Lung (tissue), 16 donors: ENCODE data around the gene ECT2. TPM values are rescaled to one million over a fixed set of nuclear protein-coding genes. Genes with fewer than 3 reads are reported as not detected.
A peak's percentile ranks its signal among the peaks of the same experiment; 100 is the strongest.

Experiments
- ATAC-seq: fragments of 200-7000 bp; cut with Tn5 transposase; one replicate; pipeline ENCODE4 v1.9.1; 2020; ENCODE audit warnings: moderate number of reproducible peaks; ENCODE audit not compliant: insufficient read depth, low FRiP score
- DNase-seq, 3 donors: peaks; one replicate each; pipeline ENCODE4 v3.0.0-alpha.2; 2013 to 2017
- H3K27ac ChIP-seq, 2 donors: one replicate each; pipeline ENCODE4 v1.5.1; 2013; ENCODE audit warnings: mild to moderate bottlenecking in 2 of 2, moderate library complexity in 2 of 2, control low read depth in 1 of 2, inconsistent platforms in 1 of 2, low read depth in 1 of 2, low read length in 1 of 2
- H3K27me3 ChIP-seq, 3 donors: one replicate each; pipeline ENCODE4 v1.5.1; 2013; ENCODE audit warnings: low read length in 2 of 3; ENCODE audit not compliant: control insufficient read depth in 3 of 3, insufficient read depth in 3 of 3
- H3K36me3 ChIP-seq, 4 donors: one replicate each; pipeline ENCODE4 v1.5.1; 2013; ENCODE audit warnings: low read length in 4 of 4, mild to moderate bottlenecking in 1 of 4, moderate library complexity in 1 of 4; ENCODE audit not compliant: control insufficient read depth in 4 of 4, insufficient read depth in 4 of 4
- H3K4me1 ChIP-seq, 5 donors: one replicate each; pipeline ENCODE4 v1.5.1; 2013; ENCODE audit warnings: low read length in 5 of 5, mild to moderate bottlenecking in 2 of 5, moderate library complexity in 1 of 5; ENCODE audit not compliant: control insufficient read depth in 5 of 5, insufficient read depth in 5 of 5
- H3K4me3 ChIP-seq: one replicate; pipeline ENCODE4 v1.5.1; 2013; ENCODE audit warnings: mild to moderate bottlenecking, control low read depth, moderate library complexity
- H3K9ac ChIP-seq, 2 donors: one replicate each; pipeline ENCODE4 v1.5.1; 2013; ENCODE audit warnings: low read length in 2 of 2, control low read depth in 1 of 2; ENCODE audit not compliant: insufficient read depth in 1 of 2
- H3K9me3 ChIP-seq, 4 donors: one replicate each; pipeline ENCODE4 v1.5.1; 2013; ENCODE audit warnings: low read length in 3 of 4, mild to moderate bottlenecking in 1 of 4, moderate library complexity in 1 of 4; ENCODE audit not compliant: control insufficient read depth in 4 of 4, insufficient read depth in 3 of 4
- WGBS, 2 donors: extraction: QIAGEN DNeasy Blood & Tissue Kit; methylation state at CpG; one replicate each; pipeline ENCODE4 v1.1.7; 2013; 5-methylcytosine and 5-hydroxymethylcytosine counted together
- long read RNA-seq, 5 donors: transcript quantifications; one replicate each; lab custom pipeline, GENCODE V29; 2026
- polyA plus RNA-seq, 2 donors: library from polyadenylated mRNA; stranded (reverse); fragments of 200-250 nt; gene quantifications; one replicate each; pipeline ENCODE4 v1.2.1, GENCODE V29; 2013
- total RNA-seq, 2 donors: library from RNA; depleted of rRNA in 1 of 2; stranded (reverse); fragments of >200 nt in 1 of 2; gene quantifications; one replicate each; pipeline ENCODE4 v1.2.1, GENCODE V29; 2014 to 2021
- TF ChIP-seq, protein P1 (sequence below): IDR thresholded peaks from 2 replicates; pipeline ENCODE4 v1.5.1; 2012; ENCODE audit warnings: mild to moderate bottlenecking; ENCODE audit errors: control extremely low read depth, extremely low read depth
- donor health status: control.
- donor health status: control.
- donor health status: Bipolar disorder and iron deficiency.
- donor health status: healthy.
- donor health status: DM: yes; HTN: yes; CAD: no.

The ECT2 gene, protein sequence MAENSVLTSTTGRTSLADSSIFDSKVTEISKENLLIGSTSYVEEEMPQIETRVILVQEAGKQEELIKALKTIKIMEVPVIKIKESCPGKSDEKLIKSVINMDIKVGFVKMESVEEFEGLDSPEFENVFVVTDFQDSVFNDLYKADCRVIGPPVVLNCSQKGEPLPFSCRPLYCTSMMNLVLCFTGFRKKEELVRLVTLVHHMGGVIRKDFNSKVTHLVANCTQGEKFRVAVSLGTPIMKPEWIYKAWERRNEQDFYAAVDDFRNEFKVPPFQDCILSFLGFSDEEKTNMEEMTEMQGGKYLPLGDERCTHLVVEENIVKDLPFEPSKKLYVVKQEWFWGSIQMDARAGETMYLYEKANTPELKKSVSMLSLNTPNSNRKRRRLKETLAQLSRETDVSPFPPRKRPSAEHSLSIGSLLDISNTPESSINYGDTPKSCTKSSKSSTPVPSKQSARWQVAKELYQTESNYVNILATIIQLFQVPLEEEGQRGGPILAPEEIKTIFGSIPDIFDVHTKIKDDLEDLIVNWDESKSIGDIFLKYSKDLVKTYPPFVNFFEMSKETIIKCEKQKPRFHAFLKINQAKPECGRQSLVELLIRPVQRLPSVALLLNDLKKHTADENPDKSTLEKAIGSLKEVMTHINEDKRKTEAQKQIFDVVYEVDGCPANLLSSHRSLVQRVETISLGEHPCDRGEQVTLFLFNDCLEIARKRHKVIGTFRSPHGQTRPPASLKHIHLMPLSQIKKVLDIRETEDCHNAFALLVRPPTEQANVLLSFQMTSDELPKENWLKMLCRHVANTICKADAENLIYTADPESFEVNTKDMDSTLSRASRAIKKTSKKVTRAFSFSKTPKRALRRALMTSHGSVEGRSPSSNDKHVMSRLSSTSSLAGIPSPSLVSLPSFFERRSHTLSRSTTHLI
- total RNA-seq (10 to 100 TPM; 10.9 to 19.5 TPM), polyA plus RNA-seq (1 to 10 TPM; 4.2 to 6.0 TPM)
- long read RNA-seq, donor 1, full-length matches to known transcripts, result 4 of 4 reads
- long read RNA-seq, donor 1, partial matches to known transcripts, result 0 of 4 reads
- long read RNA-seq, donor 1, other reads (novel, unspliced or antisense), result 0 of 4 reads
- long read RNA-seq, donor 2, partial matches to known transcripts, result 0 of 1 reads
- long read RNA-seq, donor 2, other reads (novel, unspliced or antisense), result 0 of 1 reads
- long read RNA-seq, donor 3, result 0 reads
- long read RNA-seq, donor 4, result 0 reads
- long read RNA-seq, donor 5, result 0 reads

- Histone ChIP-seq H3K36me3 (no peaks in the 10 kb centered on the region), H3K27ac (peak within 1 kb of the TSS; percentile 68 to 91), H3K27me3 (no peaks in the 10 kb centered on the region), H3K4me1 (peaks cover 0 to 13% (median 5%) of the 10 kb centered on the region in 5 donors), H3K9me3 (no peaks in the 10 kb centered on the region), H3K9ac (peak within 1 kb of the TSS; percentile 82 to 88), H3K4me3 (peak within 1 kb of the TSS; percentile 93)
- peak; percentile 98 to 100 (median 99) for DNase-seq
- ATAC-seq, result peak; percentile 98
- 0 to 1% methylated on average over 49 of the region's 49 CpGs for WGBS, 2 donors
- TF ChIP-seq, protein P1, sequence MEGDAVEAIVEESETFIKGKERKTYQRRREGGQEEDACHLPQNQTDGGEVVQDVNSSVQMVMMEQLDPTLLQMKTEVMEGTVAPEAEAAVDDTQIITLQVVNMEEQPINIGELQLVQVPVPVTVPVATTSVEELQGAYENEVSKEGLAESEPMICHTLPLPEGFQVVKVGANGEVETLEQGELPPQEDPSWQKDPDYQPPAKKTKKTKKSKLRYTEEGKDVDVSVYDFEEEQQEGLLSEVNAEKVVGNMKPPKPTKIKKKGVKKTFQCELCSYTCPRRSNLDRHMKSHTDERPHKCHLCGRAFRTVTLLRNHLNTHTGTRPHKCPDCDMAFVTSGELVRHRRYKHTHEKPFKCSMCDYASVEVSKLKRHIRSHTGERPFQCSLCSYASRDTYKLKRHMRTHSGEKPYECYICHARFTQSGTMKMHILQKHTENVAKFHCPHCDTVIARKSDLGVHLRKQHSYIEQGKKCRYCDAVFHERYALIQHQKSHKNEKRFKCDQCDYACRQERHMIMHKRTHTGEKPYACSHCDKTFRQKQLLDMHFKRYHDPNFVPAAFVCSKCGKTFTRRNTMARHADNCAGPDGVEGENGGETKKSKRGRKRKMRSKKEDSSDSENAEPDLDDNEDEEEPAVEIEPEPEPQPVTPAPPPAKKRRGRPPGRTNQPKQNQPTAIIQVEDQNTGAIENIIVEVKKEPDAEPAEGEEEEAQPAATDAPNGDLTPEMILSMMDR, result peak; percentile 48
These were observed at the start of gene ECT2 for GRCh38 chr3:172750368-172751174. Gene ECT2 (plus strand): TSS chr3:172750726. CDS start chr3:172754531, 3,805 bp downstream.

- no peaks in the 10 kb centered on the region for H3K9me3 ChIP-seq
- no peaks in the 10 kb centered on the region for H3K27me3 ChIP-seq
- no peak overlapping the region for H3K27ac ChIP-seq
- peaks cover 0 to 3% (median 0%) of the 10 kb centered on the region in 4 donors for H3K36me3 ChIP-seq
- ATAC-seq, result no peak
- H3K9ac ChIP-seq, result no peak overlapping the region
- TF ChIP-seq, protein P1, result no peak
- WGBS, 2 donors, result 93 to 100% methylated on average over 1 of the region's 1 CpG
- no peak overlapping the region for H3K4me3 ChIP-seq
- no peak for DNase-seq
- H3K4me1 ChIP-seq, result peaks cover 0 to 26% (median 0%) of the 10 kb centered on the region in 5 donors
These were observed 49.5 kb upstream of the ECT2 start for GRCh38 chr3:172700936-172701455.

- Histone ChIP-seq H3K36me3 (peaks cover 0 to 3% (median 0%) of the 10 kb centered on the region in 4 donors), H3K9me3 (no peaks in the 10 kb centered on the region), H3K27ac (no peak overlapping the region), H3K4me3 (no peak overlapping the region), H3K27me3 (no peaks in the 10 kb centered on the region), H3K9ac (no peak overlapping the region), H3K4me1 (peaks cover 0 to 24% (median 0%) of the 10 kb centered on the region in 5 donors)
- peak; percentile 15 for ATAC-seq
- DNase-seq, result no peak
- TF ChIP-seq, protein P1, result no peak
- 93 to 96% methylated on average over 3 of the region's 3 CpGs for WGBS, 2 donors
These were observed 48.8 kb upstream of the ECT2 start for GRCh38 chr3:172701751-172702150.
